RWPE1 (cell line): Measurements from ENCODE around the gene SPC25.
A peak's percentile ranks its signal among the peaks of the same experiment; 100 is the strongest.

Experiments
- CTCF ChIA-PET: fragments of 350-600 bp; sonication (Branson Sonifier 250); formaldehyde crosslinking; extraction: SDS; loops from one replicate; lab custom pipeline; 2021; lab: Yijun Ruan, JAX
- POLR2A ChIA-PET: fragments of 400-600 bp; formaldehyde crosslinking; extraction: SDS; loops from one replicate; lab custom pipeline; 2020; ENCODE audit warnings: antibody characterized with exemption; ENCODE audit not compliant: low non-redundant PET; lab: Yijun Ruan, JAX
- DNase-seq: peaks from one replicate; pipeline ENCODE4 v3.0.0; 2012; ENCODE audit warnings: low spot score
- H3K27ac ChIP-seq: fragments of 450-650 bp; 2 replicates; pipeline ENCODE4 v1.5.1; 2017
- CTCF ChIP-seq: fragments of 450-650 bp; conservative IDR thresholded peaks from 2 replicates; pipeline ENCODE4 v1.5.1; 2017; ENCODE audit warnings: low read depth, mild to moderate bottlenecking

SPC25 gene

GRCh38 chr2:168858146-168858545, 32.1 kb downstream of the SPC25 start:
- no peak for TF ChIP-seq CTCF

GRCh38 chr2:168855601-168856000, 34.6 kb downstream of the SPC25 start:
- no peak overlapping the region for H3K27ac ChIP-seq
- no peak for DNase-seq
- ChIA-PET CTCF (no interaction called here), POLR2A (no interaction called here)
- TF ChIP-seq CTCF = no peak

More at GRCh38 chr2:168858146-168858545, 32.1 kb downstream of the SPC25 start:
- no peak overlapping the region for H3K27ac ChIP-seq
- POLR2A ChIA-PET = no interaction called here
- no peak for DNase-seq
- CTCF ChIA-PET = interaction anchor here (0.6 kb wide), 1 partner anchor 18 kb away, joined by 3 read pairs; no protein-coding TSS in a partner anchor

GRCh38 chr2:168854651-168855050, 35.6 kb downstream of the SPC25 start:
- no peak for DNase-seq
- H3K27ac ChIP-seq = no peak overlapping the region
- CTCF ChIA-PET = no interaction called here
- no peak for TF ChIP-seq CTCF
- POLR2A ChIA-PET = no interaction called here

GRCh38 chr2:168853471-168853870, 36.8 kb downstream of the SPC25 start:
- no peak overlapping the region for H3K27ac ChIP-seq
- DNase-seq = no peak
- ChIA-PET POLR2A (no interaction called here), CTCF (no interaction called here)
- TF ChIP-seq CTCF = no peak

- TF ChIP-seq CTCF = no peak
- POLR2A ChIA-PET = no interaction called here
- CTCF ChIA-PET = no interaction called here
- no peak for DNase-seq
- no peak overlapping the region for H3K27ac ChIP-seq
Measured at GRCh38 chr2:168852481-168852880, 37.7 kb downstream of the SPC25 start.

GRCh38 chr2:168851674-168852320, 38.4 kb downstream of the SPC25 start:
- no peak overlapping the region for H3K27ac ChIP-seq
- CTCF ChIA-PET = no interaction called here
- DNase-seq = peak; percentile 53
- no peak for TF ChIP-seq CTCF
- POLR2A ChIA-PET = interaction anchor here (0.6 kb wide), 1 partner anchor 10 kb away, joined by 3 read pairs; no protein-coding TSS in a partner anchor
